GM18505 (cell line): Measurements from ENCODE around the gene IFIT3.
"Not testable (repeated sequence)": the region's sequence is repeated elsewhere in the genome, so short reads cannot be mapped to it uniquely, and the experiment has no call there.

Experiments
- ATAC-seq: cut with Tn5 transposase; IDR thresholded peaks from one replicate; pipeline ENCODE4 v1.9.1; 2021; ENCODE audit not compliant: unreplicated experiment
- POLR2A ChIP-seq: IDR thresholded peaks from 4 replicates; pipeline ENCODE4 v1.6.1; 2011; ENCODE audit warnings: borderline replicate concordance; ENCODE audit not compliant: insufficient read depth, insufficient read length; ENCODE audit errors: extremely low read depth

The IFIT3 gene

GRCh38 chr10:89307269-89307577, 20.6 kb upstream of the IFIT3 start:
- no peak for TF ChIP-seq POLR2A
- ATAC-seq = no peak

GRCh38 chr10:89308266-89308665, 19.5 kb upstream of the IFIT3 start:
- no peak for TF ChIP-seq POLR2A

GRCh38 chr10:89308736-89309135, 19.1 kb upstream of the IFIT3 start:
- no peak for ATAC-seq
- TF ChIP-seq POLR2A = no peak

More at GRCh38 chr10:89308266-89308665, 19.5 kb upstream of the IFIT3 start:
- ATAC-seq = no peak

GRCh38 chr10:89309156-89310055, 18.4 kb upstream of the IFIT3 start:
- TF ChIP-seq POLR2A = no peak
- ATAC-seq = no peak

GRCh38 chr10:89310056-89310893, 17.5 kb upstream of the IFIT3 start:
- no peak for TF ChIP-seq POLR2A
- ATAC-seq = no peak

GRCh38 chr10:89312973-89313372, 14.8 kb upstream of the IFIT3 start:
- TF ChIP-seq POLR2A = no peak
- no peak for ATAC-seq

- no peak for ATAC-seq
- TF ChIP-seq POLR2A = no peak
Observed at GRCh38 chr10:89314676-89315075, 13.1 kb upstream of the IFIT3 start.

GRCh38 chr10:89318047-89318446, 9.8 kb upstream of the IFIT3 start:
- not testable (repeated sequence) for ATAC-seq

GRCh38 chr10:89325081-89325480, 2.7 kb upstream of the IFIT3 start:
- ATAC-seq = not testable (repeated sequence)

- ATAC-seq = not testable (repeated sequence)
Observed at GRCh38 chr10:89325856-89326255, 1.9 kb upstream of the IFIT3 start.

GRCh38 chr10:89329151-89329550, 1.4 kb downstream of the IFIT3 start:
- ATAC-seq = no peak
- TF ChIP-seq POLR2A = no peak

- not testable (repeated sequence) for ATAC-seq
Observed at GRCh38 chr10:89330014-89330413, 2.2 kb downstream of the IFIT3 start.

- TF ChIP-seq POLR2A = no peak
- no peak for ATAC-seq
Observed at GRCh38 chr10:89330537-89331212, 2.9 kb downstream of the IFIT3 start.

GRCh38 chr10:89331487-89332122, 3.8 kb downstream of the IFIT3 start:
- not testable (repeated sequence) for ATAC-seq
